ENCODE measurements around the gene PTPRN2.

Gene PTPRN2

DNA sequence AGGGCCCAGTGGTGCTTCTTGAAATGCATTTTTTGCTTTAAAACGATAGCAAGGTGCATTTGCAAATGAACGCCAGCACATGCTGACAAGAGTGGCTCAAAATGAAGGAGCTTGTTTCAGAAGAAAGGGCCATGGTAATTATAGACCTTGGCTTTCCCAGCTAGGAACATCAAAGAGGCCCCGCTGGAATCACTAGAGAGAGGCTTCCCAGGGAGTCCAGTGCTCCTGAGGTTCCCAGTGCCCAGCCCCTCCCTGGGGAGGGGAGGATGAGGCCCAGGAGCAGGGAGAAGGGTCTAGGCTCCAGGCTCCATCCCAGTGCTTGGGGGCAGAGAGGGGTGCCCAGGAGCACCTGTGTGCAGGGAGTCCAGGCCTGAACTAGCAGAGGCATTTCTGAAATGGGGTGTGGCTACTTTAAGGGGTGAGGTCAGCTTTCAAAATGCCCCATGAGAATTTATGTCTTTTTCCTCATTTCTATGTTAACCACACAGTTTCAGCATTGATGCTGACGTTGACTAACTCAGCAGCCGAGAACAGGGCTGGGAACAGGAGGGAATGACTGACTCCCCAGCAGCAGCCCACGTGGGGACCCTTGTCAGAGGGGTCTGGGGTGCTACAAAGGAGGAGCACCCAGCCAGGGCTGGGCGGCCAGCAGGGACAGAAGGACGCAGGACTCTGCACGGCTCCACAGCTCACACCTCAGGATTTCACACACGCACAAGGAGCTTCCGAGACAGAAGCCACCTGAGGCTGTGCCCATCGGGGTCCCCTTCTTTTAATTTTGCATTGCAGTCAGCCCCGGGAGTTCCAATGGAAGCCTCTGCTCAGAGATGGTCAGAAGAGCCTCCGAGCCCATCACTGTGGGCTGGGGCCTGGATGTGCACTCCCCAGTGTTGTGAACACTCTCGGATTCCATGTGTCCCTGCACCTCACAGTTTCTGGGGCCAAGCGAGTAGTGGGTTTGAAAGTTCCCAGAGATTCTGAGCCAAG lies 570.2 kb downstream of the PTPRN2 start:
- in situ Hi-C loops (cut with HindIII; ENCODE audit: low sequenced_read_pairs): no loop called here

DNA sequence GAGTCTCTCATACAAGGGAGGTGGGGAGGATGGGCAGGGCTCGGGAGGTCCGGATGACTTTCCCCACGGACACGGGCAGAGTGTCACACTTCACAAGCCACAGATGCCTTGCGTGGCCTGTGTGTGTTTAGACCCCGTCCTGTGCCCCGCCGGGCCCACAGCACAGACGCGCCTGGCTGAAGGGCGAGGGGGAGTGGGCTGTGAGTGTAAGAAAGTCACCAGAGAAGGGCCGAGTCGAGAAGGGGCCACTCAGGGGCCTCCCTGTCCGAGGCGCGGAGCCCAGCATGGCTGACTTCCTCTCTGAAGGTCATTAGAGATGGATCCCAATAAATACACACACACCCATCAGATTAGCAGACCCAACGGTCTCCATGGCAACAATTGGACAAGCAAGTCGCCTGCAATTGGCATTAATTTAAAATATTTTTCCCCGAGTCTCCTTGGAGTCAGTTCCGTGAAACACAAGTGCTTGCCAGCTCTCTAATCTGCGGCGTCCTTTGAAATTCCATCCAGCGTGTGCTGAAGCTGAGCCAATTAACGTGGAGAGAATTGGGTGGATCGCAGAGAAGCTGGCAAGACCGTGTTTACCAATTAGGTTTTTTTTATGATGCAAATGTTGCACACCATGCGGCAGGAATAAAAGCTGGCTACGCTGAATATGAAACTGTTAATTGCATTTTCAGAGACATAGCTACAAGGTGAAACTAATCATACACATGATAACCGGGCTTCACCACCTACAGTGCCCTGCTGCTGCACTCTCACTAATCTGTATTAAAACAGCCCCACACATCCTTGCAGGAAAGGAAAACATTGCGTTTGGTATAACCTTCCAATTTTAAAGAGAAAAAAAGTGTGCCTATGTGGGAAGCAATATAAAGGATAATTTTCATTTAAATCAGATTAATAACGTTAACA lies 571.2 kb downstream of the PTPRN2 start:
- in situ Hi-C loops (cut with HindIII; ENCODE audit: low sequenced_read_pairs): no loop called here

DNA sequence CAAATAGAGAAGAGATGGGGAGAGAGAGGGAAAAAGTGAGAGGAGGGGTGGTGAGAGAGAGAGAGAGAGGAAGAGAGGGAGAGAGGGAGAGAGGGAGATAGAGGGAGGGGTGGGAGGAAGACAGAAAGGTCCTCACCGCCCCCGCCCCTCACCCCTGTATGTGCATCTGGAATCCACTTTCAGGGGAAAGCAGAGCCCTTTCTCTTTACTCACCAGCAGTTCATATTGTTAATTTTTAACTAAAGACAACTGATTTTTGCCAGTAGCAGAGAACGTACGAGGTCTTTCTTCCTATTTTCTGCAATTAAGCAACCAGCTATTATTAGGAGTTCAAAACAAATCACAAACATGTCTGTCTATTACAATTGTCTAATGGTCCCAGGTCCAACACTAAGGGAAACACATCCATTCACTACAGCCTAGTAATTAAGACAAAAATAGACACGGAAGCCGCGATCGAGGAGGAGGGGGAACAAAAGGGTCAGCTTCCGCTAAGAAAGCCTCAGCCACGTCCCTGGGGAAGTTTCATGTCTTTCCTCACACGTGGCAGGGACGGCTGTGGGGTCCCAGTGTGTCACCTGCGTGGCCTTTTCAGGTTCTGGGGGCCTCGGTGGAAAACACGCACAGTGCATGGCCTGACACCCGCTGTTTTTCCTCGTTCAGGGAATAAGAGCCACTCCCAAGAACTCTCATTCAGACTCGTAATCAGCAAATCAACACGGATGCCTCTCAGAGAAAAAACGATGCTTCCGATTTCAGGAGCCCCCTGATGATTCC lies 572.0 kb downstream of the PTPRN2 start:
- in situ Hi-C loops (cut with HindIII; ENCODE audit: low sequenced_read_pairs): no loop called here

DNA sequence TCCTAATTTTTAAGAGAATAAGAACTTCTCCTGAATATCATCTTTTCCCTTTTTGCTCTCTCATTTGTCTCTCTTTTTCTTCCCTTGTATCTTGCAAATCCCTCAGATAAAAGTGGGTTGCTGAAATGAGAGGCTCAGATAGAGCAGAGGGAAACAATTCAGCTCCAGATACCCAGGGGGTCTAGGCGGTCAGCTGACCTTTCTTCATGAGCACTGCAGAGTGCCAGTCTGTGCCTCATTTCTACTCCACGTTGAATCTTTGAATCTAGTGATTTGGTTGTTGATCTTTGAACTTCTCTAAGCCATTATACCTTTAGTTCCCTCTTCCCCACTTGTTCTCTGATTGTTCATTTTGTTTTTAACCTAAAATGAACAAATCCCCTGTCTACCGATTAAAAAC lies 572.6 kb downstream of the PTPRN2 start:
- in situ Hi-C loops (cut with HindIII; ENCODE audit: low sequenced_read_pairs): no loop called here

DNA sequence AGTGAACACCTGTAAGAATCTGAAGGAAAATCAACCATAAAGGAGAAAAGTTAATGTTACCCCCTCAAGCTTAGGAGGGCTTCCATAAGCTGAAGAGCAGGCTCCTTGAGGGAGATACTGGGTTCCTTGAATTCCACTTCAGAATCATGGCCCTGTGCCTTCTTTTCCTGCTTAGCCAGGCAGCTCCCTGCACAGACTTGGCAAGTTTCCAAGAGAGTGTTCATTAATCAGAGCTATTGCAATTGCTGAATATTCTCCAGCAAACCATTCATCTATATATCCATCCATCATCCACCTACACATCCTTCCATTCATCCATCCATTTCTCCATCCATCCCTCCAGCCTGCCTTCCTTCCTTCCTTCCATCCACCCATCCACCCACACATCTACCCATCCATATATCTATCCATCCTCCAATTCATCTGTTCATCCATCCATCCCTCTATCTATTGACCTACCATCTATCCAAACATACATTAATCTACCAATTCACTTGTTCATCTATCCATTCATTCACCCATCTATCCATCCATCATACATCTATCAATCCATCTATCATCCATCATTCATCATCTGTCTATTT lies 574.4 kb downstream of the PTPRN2 start:
- in situ Hi-C loops (cut with HindIII; ENCODE audit: low sequenced_read_pairs): no loop called here

DNA sequence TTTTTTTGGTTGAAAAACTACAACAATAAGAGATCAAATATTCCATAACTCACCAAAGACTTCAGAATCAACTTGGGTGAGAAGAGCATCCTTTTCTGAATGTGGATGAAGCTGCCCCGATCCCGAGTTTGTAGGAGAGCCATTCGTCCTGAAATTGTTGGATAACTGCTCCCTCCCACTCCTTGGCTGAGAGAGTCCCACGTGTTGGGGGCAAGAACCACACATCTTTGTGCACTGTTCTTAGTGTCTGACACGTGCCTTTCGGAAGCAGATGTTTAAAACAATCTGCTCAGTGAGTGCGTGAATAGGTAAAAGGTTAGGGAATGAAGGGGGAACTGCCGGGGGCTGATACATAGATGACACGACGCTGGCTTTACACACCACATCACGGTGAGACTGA lies 575.7 kb downstream of the PTPRN2 start:
- in situ Hi-C loops (cut with HindIII; ENCODE audit: low sequenced_read_pairs): no loop called here

DNA sequence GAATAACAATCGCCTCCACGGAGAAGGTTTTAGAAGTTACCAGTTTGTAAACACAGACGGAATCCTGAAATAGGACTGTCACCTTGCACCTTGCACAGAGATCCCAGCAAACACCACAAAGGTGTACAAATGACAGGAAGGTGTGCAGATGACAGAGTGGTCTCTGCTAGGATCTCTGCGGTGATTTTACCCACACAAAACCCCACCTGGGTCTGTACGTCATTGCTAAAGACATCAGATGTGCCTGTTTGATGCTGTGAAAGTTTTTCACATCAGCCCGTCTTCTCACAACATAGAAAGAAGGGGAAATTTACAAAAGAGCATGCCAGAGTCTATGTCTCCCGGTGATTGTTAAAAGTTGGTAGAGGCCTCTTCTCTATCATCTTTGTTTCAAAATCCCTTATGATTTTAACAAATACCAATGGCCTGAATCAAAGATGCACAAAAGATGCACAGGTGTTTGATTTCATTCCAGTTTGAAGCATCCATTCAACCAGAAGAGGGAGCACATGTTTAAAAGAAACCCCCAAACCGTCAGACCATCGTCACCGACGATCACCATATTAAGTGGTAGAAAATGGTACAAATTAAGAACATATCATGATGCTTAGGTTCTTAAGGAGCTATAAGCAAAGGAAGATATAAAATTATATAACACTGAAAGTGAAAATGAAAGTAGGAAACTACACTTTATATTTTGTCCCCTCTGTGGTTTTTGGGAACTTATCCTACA lies 576.5 kb downstream of the PTPRN2 start:
- in situ Hi-C loops (cut with HindIII; ENCODE audit: low sequenced_read_pairs): no loop called here

DNA sequence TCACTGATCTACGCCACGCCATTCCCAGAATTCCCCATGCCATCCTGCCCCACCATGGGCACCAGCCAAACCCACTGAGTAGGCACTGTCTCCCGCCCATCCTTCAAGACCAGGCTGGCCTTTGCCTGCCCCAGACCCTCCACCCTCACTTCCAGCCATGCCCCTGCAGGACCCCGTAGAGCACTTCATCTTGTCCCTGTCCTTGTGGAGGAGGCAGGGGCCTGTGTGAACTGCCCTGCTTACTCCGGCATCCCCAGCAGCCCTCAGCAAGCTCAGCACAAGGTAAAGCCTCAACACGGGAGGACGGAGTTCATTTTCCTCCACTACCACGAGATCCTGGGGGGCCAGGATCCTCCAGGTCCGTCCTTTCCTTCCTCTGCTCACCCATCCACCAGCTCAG lies 577.7 kb downstream of the PTPRN2 start:
- in situ Hi-C loops (cut with HindIII; ENCODE audit: low sequenced_read_pairs): no loop called here

DNA sequence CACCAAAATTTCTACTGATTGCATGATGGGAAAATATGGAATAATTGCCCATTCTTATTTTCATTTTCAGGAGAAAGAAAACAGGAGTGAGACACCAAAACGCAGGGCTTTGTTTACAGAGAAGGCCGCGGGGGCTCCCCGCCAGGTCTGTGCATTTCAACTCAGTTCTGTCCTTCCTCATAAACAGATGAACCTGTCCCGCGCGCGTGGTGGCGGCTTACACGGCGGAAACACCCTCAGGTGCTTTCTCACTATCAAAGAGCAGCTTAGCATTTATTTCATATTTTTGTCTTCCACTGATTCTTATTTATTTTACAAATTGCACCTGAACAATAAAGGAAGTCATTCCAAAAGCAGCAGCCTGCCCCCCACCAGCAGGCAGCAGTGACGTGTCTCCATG lies 579.4 kb downstream of the PTPRN2 start:
- in situ Hi-C loops (cut with HindIII; ENCODE audit: low sequenced_read_pairs): no loop called here

DNA sequence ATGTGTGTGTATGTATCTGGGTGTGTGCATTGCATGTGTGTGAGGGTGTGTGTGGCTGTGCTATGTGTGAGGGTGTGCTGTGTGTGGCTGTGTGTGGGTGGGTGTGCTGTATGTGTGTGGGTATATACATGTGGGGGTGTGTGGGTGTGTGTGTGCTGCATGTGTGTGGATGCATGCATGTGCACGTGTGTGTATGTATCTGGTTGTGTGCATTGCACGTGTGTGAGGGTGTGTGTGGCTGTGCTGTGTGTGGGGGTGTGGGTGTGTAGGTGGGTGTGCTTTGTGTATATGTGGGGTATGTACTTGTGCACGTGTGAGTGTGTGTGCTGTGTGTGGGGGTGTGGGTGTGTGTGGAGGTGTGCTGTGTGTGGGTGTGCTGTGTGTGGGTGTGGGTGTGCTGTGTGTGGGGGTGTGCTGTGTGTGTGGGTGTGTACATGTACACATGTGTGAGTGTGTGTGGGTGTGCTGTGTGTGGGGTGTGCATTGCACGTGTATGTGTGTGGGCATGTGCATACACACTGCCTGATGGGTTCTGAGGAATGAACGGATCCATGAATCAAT lies 579.8 kb downstream of the PTPRN2 start:
- in situ Hi-C loops (cut with HindIII; ENCODE audit: low sequenced_read_pairs): no loop called here

DNA sequence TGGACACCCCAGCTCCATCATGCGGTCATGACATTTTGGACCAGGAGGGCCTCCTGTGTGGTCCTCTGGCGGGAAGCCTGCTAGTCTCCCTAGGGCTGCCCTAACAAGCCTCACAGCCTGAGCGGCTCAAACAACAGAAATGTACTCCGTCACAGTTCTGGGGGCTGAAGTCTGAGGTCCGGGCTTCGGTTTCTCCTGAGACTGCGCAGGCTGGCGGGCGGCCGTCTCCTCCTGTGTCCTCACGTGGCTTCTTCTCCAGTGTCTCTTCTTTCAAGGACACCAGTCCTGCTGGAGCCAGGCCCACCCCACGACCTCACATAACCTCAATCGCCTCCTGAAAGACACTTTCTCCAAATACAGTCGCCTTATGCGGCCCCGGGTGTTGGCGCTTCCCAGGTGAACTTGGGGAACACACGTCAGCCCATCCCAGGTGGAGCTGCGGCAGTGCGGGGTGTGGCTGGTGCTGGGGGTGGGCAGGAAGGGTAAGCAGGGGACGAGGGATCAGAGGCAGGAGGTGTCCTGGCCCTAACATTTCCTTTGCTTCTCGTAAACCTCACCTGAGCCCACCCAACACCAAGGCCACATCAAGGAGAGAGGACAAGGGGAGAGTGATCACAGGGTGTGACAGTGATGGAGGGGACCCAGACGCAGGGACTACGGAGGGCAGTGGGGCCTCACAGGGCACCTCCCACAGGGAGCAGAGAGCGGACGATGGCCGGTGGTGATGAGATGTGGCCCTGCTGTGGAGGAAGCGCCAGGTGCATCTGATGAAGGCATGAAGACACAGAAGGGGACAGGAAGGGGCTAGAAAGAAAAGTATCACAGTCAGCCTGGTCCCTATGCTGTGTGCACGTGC lies 580.6 kb downstream of the PTPRN2 start:
- in situ Hi-C loops (cut with HindIII; ENCODE audit: low sequenced_read_pairs): no loop called here

DNA sequence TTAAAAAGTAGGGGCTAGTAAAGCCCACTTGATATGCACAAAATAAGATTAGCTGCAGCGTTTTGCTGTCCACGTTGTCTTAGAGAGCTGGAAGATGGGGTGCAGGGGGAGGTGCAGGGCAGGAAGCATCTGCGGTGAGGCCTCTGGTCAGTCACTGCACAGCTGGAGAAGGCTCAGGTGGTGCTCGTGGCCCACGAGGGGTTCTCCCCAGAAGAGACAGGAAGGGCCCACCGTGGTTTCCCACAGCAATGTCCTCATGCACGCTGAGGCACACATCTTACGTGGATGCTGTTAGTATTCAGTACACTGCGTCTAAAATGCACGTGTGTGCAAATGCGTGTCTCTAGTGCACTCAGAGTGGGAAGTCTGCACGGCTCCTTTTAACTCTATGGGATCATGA lies 582.1 kb downstream of the PTPRN2 start:
- in situ Hi-C loops (cut with HindIII; ENCODE audit: low sequenced_read_pairs): no loop called here

DNA sequence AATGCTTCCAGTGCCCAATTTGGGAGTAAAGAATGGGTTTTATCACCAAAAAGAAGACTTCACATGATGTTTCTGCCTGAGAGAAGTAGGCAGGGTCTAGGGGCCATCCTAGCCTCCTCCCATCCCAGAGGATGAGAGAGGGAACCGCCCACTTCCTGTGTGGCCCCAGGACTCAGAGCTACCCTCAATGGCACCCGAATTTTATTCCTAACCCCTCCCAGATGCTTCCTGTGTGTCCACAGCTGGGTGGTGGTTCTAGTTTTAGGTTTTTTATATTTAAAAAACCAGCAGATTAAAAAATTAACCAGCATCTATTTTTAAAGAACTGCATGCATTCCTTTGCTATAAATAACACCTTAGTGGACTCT lies 583.5 kb downstream of the PTPRN2 start:
- in situ Hi-C loops (cut with HindIII; ENCODE audit: low sequenced_read_pairs): no loop called here

DNA sequence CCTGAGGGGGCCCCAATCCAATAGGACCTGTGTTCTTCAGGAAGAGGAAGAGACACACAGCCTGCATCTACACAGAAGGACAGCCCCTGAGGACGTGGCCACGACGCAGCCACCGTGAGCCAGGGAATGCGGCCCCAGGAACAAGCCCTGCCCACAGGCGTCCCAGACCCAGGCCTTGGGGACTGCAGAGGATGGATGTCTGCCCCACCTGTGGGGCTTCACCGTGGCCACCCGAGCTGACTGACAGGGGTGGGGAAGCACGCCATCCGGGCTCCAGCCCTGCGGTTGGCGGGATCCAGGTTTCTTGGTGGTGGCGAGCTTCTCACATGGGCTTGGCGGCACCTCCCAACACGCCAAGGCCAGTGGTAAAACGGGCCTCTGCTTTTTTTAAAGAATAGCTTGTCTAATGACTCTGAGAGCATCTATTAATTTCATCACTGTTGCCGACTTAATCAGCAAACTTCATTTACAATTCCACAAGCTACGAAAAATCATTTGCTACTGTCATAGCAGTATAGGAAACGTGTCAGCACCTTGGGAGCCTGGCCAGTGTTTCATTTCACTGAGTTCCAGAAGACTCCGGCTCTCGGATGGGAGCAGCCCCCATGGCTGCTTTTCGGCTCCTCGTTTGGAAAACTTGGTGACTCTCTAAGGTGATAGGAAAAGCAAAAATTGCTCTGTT lies 584.0 kb downstream of the PTPRN2 start:
- in situ Hi-C loops (cut with HindIII; ENCODE audit: low sequenced_read_pairs): no loop called here

DNA sequence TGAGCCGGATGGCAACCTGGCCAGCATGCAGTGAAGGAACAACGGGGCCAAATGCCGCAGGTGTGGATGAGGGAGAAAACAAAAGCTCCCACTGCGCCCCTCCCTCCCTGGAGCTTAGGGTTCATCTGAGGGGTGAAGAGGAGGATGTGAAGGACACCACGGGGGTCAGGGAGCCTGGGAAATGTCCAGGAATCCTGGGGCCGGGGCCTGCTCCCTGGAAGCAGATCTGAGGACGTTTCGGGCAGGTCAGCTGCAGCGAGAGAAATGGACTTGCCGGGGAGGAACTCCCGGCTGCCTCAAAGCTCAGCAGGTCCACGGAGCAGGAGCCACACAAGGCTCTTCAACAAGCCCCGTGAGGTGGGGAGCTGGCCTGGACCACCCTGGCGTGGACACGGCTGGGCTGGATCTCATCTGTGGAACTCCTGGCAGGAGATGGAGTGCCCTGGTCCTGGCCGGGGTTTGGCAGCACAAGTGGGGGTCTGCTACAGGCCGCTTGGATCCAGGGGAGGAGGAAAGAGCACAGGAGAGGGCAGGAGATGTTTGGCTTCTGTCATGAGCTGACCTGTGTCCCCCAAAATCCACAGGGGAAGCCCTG lies 585.0 kb downstream of the PTPRN2 start:
- in situ Hi-C loops (cut with HindIII; ENCODE audit: low sequenced_read_pairs): no loop called here

DNA sequence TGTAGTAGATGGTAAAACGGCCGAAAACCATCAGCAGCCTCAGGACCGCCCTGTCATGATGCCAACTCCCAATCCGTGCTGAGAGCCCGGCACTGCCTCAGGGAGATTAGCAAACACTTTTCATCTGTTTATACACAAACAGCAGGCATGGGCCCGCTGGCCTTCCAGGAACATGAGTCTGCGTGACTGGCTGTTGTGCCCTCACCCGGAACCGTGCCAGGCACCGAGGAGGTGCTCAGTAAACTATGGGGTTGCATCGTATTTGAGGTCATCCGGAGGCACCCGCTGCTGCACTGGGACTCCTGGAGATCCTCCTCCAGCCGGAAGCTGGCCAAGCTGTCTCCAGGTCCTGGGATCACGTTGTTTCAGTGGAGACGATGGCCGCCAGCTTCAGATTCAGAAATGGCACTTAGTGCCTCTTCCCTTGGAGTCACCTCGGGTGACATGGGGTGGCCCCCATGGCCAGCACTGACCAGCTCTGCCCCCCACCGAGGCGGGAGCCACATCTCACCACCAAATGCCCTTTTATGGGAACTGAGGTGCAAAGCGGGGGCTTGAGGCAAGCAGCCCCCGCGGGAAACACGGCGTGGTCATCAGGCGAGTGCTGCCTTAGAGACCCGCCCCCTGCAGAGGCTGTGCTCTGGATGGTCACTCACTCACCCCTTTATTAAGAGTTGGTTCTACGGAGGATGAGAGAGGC lies 585.9 kb downstream of the PTPRN2 start:
- in situ Hi-C loops (cut with HindIII; ENCODE audit: low sequenced_read_pairs): no loop called here

DNA sequence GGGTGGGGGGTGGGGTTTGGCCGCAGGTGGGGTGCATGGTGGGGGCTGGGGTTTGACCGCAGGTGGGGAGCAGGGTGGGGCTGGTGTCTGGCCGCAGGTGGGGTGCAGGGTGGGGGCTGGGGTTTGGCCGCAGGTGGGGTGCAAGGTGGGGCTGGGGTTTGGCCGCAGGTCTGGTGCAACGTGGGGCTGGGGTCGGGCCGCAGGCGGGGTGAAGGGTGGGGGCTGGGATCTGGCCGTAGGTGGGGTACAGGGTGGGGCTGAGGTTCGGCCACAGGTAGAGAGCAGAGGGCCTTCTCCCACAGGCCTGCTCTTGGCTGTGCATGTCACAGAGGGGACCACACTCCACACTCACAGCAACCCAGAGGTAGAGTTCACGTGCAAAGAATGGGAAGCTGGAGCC lies 586.6 kb downstream of the PTPRN2 start:
- in situ Hi-C loops (cut with HindIII; ENCODE audit: low sequenced_read_pairs): no loop called here
